Keratinocyte (primary cell): Measurements from ENCODE around the gene MGLL. TPM values are rescaled to one million over a fixed set of nuclear protein-coding genes. Genes with fewer than 3 reads are reported as not detected.

Experiments
- DNase-seq: peaks from one replicate; pipeline ENCODE4 v3.0.0-alpha.2; 2011; ENCODE audit warnings: low read depth, missing footprints, low spot score
- FAIRE-seq: peaks from 2 replicates; lab custom pipeline; 2011; peaks lifted over from hg19 to GRCh38; lab: Jason Lieb, UNC
- H2AFZ ChIP-seq: 2 replicates; pipeline ENCODE4 v1.6.0; 2012; ENCODE audit warnings: low read length, control low read depth, inconsistent platforms; ENCODE audit not compliant: control insufficient read depth
- H3K27ac ChIP-seq: 2 replicates; pipeline ENCODE4 v1.5.1; 2011; ENCODE audit warnings: low read length; ENCODE audit not compliant: control insufficient read depth, insufficient read depth
- H3K27me3 ChIP-seq: 3 replicates; pipeline ENCODE4 v1.6.0; 2011; ENCODE audit warnings: low read length; ENCODE audit not compliant: control insufficient read depth, insufficient read depth; ENCODE audit errors: extremely low read depth
- H3K36me3 ChIP-seq, 2 experiments: 2 replicates in 1 of 2; 3 replicates in 1 of 2; pipeline ENCODE4 v1.5.1; 2011; ENCODE audit warnings: low read length in 2 of 2, mild to moderate bottlenecking in 1 of 2; ENCODE audit not compliant: control insufficient read depth in 2 of 2, insufficient read depth in 2 of 2; ENCODE audit errors: extremely low read depth in 1 of 2
- H3K4me1 ChIP-seq: 3 replicates; pipeline ENCODE4 v1.5.1; 2011; ENCODE audit warnings: low read length; ENCODE audit not compliant: control insufficient read depth, insufficient read depth; ENCODE audit errors: extremely low read depth
- H3K4me2 ChIP-seq: 3 replicates; pipeline ENCODE4 v1.6.0; 2011; ENCODE audit warnings: low read depth, low read length; ENCODE audit not compliant: control insufficient read depth, insufficient read depth; ENCODE audit errors: extremely low read depth
- H3K4me3 ChIP-seq, 3 experiments: fragments of 200-600 bp in 1 of 3; sonication (generic) in 1 of 3; 2 replicates in 2 of 3; 3 replicates in 1 of 3; pipeline ENCODE4 v1.5.1; 2011 to 2016; ENCODE audit warnings: low read length in 3 of 3, mild to moderate bottlenecking in 3 of 3, control low read depth in 2 of 3, inconsistent platforms in 1 of 3, low read depth in 1 of 3, mixed read lengths in 1 of 3, mixed run types in 1 of 3, moderate library complexity in 1 of 3; ENCODE audit not compliant: control insufficient read depth in 2 of 3, insufficient read depth in 2 of 3; ENCODE audit errors: extremely low read depth in 1 of 3
- H3K79me2 ChIP-seq: 2 replicates; pipeline ENCODE4 v1.6.0; 2012; ENCODE audit warnings: low read length; ENCODE audit not compliant: control insufficient read depth, insufficient read depth
- H3K9ac ChIP-seq: 3 replicates; pipeline ENCODE4 v1.6.0; 2011; ENCODE audit warnings: low read length; ENCODE audit not compliant: control insufficient read depth, insufficient read depth; ENCODE audit errors: extremely low read depth
- H3K9me1 ChIP-seq: 3 replicates; pipeline ENCODE4 v1.6.0; 2011; ENCODE audit warnings: low read length; ENCODE audit not compliant: control insufficient read depth, insufficient read depth; ENCODE audit errors: extremely low read depth
- H3K9me3 ChIP-seq: 2 replicates; pipeline ENCODE4 v1.5.1; 2012; ENCODE audit warnings: low read depth, low read length; ENCODE audit not compliant: control insufficient read depth
- H4K20me1 ChIP-seq: 3 replicates; pipeline ENCODE4 v1.6.0; 2011; ENCODE audit warnings: low read length; ENCODE audit not compliant: control insufficient read depth, insufficient read depth; ENCODE audit errors: extremely low read depth
- EZH2 ChIP-seq: IDR thresholded peaks from one replicate; pipeline ENCODE4 v1.6.1; 2012; ENCODE audit warnings: inconsistent platforms, mild to moderate bottlenecking, low read length, moderate library complexity
- dilution Hi-C: fragments of 300-500 bp; cut with MboI; formaldehyde crosslinking; loops from one replicate; pipeline ENCODE4 v1.7.0; 2020; ENCODE audit warnings: low sequenced_read_pairs; ENCODE audit not compliant: extremely low pct_ligation_motif_present
- polyA plus RNA-seq, 5 experiments: library from polyadenylated mRNA; depleted of rRNA in 3 of 5; stranded (reverse) in 3 of 5; stranded (forward) in 1 of 5; unstranded in 1 of 5; fragments of >200 nt; gene quantifications; 1 replicate in 1 of 5; 2 replicates in 3 of 5; 3 replicates in 1 of 5; pipeline versions ENCODE4 v1.2.1 to v1.2.3, GENCODE V29; 2011 to 2012; ENCODE audit warnings: missing spikeins in 2 of 5, low read depth in 1 of 5, low replicate concordance in 1 of 5
- TF ChIP-seq, protein P1 (sequence below), 3 experiments: IDR thresholded peaks in 1 of 3; conservative IDR thresholded peaks in 1 of 3; optimal IDR thresholded peaks in 1 of 3; 2 replicates in 2 of 3; 3 replicates in 1 of 3; pipeline versions ENCODE3 to v1.5.1; 2011; ENCODE audit warnings: low read length in 3 of 3, mild to moderate bottlenecking in 3 of 3, moderate library complexity in 2 of 3, control low read depth in 1 of 3, inconsistent platforms in 1 of 3; ENCODE audit not compliant: insufficient read depth in 2 of 3; ENCODE audit errors: extremely low read depth in 1 of 3

The MGLL gene
- polyA plus RNA-seq, 1 donor (not counting 4 experiments of a cell fraction or from before 2014, with no cell fraction given): 17.8 TPM

DNA sequence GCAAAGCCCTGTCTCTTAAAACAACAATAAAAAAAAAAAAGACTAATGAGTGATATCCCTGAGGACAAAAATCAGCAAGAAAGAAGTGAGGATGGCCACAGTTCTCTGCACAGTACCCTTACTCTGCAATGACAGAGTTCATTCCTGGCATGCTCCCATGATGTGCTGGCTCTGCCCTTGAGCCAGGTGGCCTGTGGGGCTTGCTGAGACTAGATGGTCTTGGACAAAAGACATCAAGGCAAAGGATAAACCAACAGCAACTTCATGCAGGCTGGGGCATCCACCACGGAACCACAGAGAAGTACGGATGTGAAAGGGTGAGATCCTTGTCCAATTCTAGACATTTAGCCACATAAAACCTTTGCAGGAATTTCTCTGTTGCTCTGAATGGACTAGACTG is 12.7 kb downstream of the MGLL start:
- no peak for TF ChIP-seq EZH2
- TF ChIP-seq, protein P1, sequence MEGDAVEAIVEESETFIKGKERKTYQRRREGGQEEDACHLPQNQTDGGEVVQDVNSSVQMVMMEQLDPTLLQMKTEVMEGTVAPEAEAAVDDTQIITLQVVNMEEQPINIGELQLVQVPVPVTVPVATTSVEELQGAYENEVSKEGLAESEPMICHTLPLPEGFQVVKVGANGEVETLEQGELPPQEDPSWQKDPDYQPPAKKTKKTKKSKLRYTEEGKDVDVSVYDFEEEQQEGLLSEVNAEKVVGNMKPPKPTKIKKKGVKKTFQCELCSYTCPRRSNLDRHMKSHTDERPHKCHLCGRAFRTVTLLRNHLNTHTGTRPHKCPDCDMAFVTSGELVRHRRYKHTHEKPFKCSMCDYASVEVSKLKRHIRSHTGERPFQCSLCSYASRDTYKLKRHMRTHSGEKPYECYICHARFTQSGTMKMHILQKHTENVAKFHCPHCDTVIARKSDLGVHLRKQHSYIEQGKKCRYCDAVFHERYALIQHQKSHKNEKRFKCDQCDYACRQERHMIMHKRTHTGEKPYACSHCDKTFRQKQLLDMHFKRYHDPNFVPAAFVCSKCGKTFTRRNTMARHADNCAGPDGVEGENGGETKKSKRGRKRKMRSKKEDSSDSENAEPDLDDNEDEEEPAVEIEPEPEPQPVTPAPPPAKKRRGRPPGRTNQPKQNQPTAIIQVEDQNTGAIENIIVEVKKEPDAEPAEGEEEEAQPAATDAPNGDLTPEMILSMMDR (optimal IDR thresholded peaks at IDR 0.05 in 1 of 3, IDR thresholded peaks at IDR 0.05 in 1 of 3, conservative IDR thresholded peaks at IDR 0.05 in 1 of 3; ENCODE audit: extremely low read depth in 1 of 3, insufficient read depth in 2 of 3, low read length in 3 of 3): no peak
- DNase-seq: no peak
- H3K9ac ChIP-seq: no peak overlapping the region
- no peaks in the 10 kb centered on the region for H3K9me3 ChIP-seq
- peaks cover 5 to 10% of the 10 kb centered on the region in 2 experiments for H3K36me3 ChIP-seq
- no peak for FAIRE-seq
- dilution Hi-C loops: no loop called here
- no peak overlapping the region for H2AFZ ChIP-seq
- no peaks in the 10 kb centered on the region for H4K20me1 ChIP-seq
- peaks cover 10% of the 10 kb centered on the region for H3K4me1 ChIP-seq
- no peak overlapping the region for H3K27ac ChIP-seq
- no peak overlapping the region for H3K4me3 ChIP-seq
- no peaks in the 10 kb centered on the region for H3K9me1 ChIP-seq
- H3K27me3 ChIP-seq: no peaks in the 10 kb centered on the region
- no peak overlapping the region for H3K4me2 ChIP-seq
- H3K79me2 ChIP-seq: no peaks in the 10 kb centered on the region

DNA sequence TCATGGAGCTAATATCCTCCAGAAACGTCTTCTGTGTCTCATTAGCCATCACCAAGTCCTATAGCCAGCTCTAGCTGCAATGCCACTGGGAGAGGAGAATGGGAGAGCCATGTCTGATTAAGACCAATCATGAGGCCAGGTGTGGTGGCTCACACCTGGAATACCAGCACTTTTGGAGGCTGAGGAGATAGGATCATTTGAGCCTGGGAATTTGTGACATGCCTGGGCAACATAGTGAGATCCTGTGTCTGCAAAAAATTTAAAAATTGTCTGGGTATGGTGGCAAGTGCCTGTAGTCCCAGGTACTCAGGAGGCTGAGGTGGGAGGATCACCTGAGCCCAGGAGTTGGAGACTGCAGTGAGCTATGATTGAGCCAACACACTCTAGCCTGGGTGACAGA is 13.1 kb downstream of the MGLL start:
- FAIRE-seq: no peak
- Histone ChIP-seq H4K20me1 (no peaks in the 10 kb centered on the region), H3K36me3 (peaks cover 5 to 10% of the 10 kb centered on the region in 2 experiments), H3K9me3 (no peaks in the 10 kb centered on the region), H3K4me3 (no peak overlapping the region), H3K9me1 (no peaks in the 10 kb centered on the region), H3K27ac (no peak overlapping the region), H3K9ac (no peak overlapping the region), H3K27me3 (no peaks in the 10 kb centered on the region), H3K79me2 (no peaks in the 10 kb centered on the region), H3K4me1 (peaks cover 14% of the 10 kb centered on the region), H3K4me2 (no peak overlapping the region), H2AFZ (no peak overlapping the region)
- dilution Hi-C loops: no loop called here
- TF ChIP-seq, protein P1 (optimal IDR thresholded peaks at IDR 0.05 in 1 of 3, IDR thresholded peaks at IDR 0.05 in 1 of 3, conservative IDR thresholded peaks at IDR 0.05 in 1 of 3; ENCODE audit: extremely low read depth in 1 of 3, insufficient read depth in 2 of 3, low read length in 3 of 3): no peak
- TF ChIP-seq EZH2: no peak
- DNase-seq: no peak
